Measurements from ENCODE around the gene CDC42BPA.

DNA sequence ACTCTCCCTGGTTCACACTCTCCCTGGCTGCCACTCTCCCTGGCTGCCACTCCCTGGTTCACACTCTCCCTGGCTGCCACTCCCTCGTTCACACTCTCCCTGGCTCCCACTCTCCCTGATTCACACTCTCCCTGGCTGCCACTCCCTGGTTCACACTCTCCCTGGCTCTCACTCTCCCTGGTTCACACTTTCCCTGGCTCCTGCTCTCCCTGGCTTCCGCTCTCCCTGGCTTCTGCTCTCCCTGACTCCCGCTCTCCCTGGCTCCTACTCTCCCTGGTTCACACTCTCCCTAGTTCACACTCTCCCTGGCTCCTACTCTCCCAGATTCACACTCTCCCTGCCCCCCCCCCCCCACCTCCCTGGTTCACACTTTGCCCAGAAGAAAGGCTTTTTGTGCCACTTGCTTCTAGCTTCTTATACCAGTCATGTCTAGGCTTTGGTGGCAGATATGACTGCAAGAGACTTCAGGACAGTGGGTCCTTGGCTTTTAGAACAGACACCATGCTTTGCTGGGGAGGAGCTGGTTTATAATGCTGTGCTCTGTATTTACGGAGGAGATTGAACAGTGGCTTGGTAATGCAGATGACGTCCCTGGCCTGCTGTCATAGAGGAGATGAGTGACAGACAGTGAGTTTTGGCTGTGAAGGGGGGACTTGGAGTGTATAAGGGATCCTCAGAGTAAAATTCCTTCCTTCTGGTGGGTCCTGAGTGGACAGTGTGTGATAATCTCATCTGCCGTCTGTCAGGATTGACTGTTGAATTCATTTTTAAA, 361.2 kb downstream of the CDC42BPA start:
- TF ChIP-seq, protein P1, sequence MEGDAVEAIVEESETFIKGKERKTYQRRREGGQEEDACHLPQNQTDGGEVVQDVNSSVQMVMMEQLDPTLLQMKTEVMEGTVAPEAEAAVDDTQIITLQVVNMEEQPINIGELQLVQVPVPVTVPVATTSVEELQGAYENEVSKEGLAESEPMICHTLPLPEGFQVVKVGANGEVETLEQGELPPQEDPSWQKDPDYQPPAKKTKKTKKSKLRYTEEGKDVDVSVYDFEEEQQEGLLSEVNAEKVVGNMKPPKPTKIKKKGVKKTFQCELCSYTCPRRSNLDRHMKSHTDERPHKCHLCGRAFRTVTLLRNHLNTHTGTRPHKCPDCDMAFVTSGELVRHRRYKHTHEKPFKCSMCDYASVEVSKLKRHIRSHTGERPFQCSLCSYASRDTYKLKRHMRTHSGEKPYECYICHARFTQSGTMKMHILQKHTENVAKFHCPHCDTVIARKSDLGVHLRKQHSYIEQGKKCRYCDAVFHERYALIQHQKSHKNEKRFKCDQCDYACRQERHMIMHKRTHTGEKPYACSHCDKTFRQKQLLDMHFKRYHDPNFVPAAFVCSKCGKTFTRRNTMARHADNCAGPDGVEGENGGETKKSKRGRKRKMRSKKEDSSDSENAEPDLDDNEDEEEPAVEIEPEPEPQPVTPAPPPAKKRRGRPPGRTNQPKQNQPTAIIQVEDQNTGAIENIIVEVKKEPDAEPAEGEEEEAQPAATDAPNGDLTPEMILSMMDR (IDR thresholded peaks at IDR 0.05) = no peak
- no peak for TF ChIP-seq POLR2A (IDR thresholded peaks at IDR 0.05)
